Large intestine (tissue), 12 donors: Measurements from ENCODE around the gene MIA3. TPM values are rescaled to one million over a fixed set of nuclear protein-coding genes. Genes with fewer than 3 reads are reported as not detected.

ENCODE experiments used
- DNase-seq, 2 donors: peaks; one replicate each; pipeline versions ENCODE4 v3.0.0 to v3.0.0-alpha.2; 2013
- H3K27ac ChIP-seq: one replicate; pipeline ENCODE4 v1.5.1; 2013; ENCODE audit warnings: low read length
- H3K27me3 ChIP-seq: 2 replicates; pipeline ENCODE4 v1.6.1; 2013; ENCODE audit warnings: low read length; ENCODE audit not compliant: control insufficient read depth, insufficient read depth
- H3K36me3 ChIP-seq: 2 replicates; pipeline ENCODE4 v1.6.1; 2013; ENCODE audit warnings: low read length; ENCODE audit not compliant: control insufficient read depth, insufficient read depth
- H3K4me1 ChIP-seq: one replicate; pipeline ENCODE4 v1.6.1; 2013; ENCODE audit warnings: low read length; ENCODE audit not compliant: control insufficient read depth, insufficient read depth
- H3K4me3 ChIP-seq: one replicate; pipeline ENCODE4 v1.5.1; 2013; ENCODE audit warnings: low read length
- H3K9me3 ChIP-seq: one replicate; pipeline ENCODE4 v1.6.1; 2013; ENCODE audit warnings: mild to moderate bottlenecking, low read depth, low read length, moderate library complexity; ENCODE audit not compliant: control insufficient read depth
- WGBS: methylation state at CpG from one replicate; pipeline ENCODE4 v1.1.5; 2013; ENCODE audit warnings: low lambda C conversion rate; ENCODE audit not compliant: insufficient coverage; 5-methylcytosine and 5-hydroxymethylcytosine counted together
- long read RNA-seq, 11 donors: transcript quantifications; one replicate each; lab custom pipeline, GENCODE V29; 2026
- polyA plus RNA-seq: library from polyadenylated mRNA; unstranded; fragments of 120-200 nt; gene quantifications from one replicate; pipeline ENCODE4 v1.2.1, GENCODE V29; 2013

The MIA3 gene
- 60.1 TPM for polyA plus RNA-seq
- long read RNA-seq, donor 1 = 0 reads
- long read RNA-seq, donor 2, partial matches to known transcripts = 8 of 12 reads
- long read RNA-seq, donor 2, other reads (novel, unspliced or antisense) = 0 of 12 reads
- long read RNA-seq, donor 3 = 0 reads
- long read RNA-seq, donor 4, partial matches to known transcripts = 0 of 1 reads
- long read RNA-seq, donor 4, other reads (novel, unspliced or antisense) = 0 of 1 reads
- long read RNA-seq, donor 5, partial matches to known transcripts = 7 of 9 reads
- long read RNA-seq, donor 5, other reads (novel, unspliced or antisense) = 0 of 9 reads
- long read RNA-seq, donor 6, partial matches to known transcripts = 6 of 11 reads
- long read RNA-seq, donor 6, other reads (novel, unspliced or antisense) = 0 of 11 reads
- long read RNA-seq, donor 7, partial matches to known transcripts = 7 of 9 reads
- long read RNA-seq, donor 7, other reads (novel, unspliced or antisense) = 0 of 9 reads
- long read RNA-seq, donor 8, partial matches to known transcripts = 13 of 18 reads
- long read RNA-seq, donor 8, other reads (novel, unspliced or antisense) = 0 of 18 reads
- long read RNA-seq, donor 9, transcript MIA3-210 (2 exons, 401 nt) = major isoform, 5 of 5 reads
- long read RNA-seq, donor 9, partial matches to known transcripts = 0 of 5 reads
- long read RNA-seq, donor 9, other reads (novel, unspliced or antisense) = 0 of 5 reads
- long read RNA-seq, donor 10, partial matches to known transcripts = 0 of 8 reads
- long read RNA-seq, donor 10, other reads (novel, unspliced or antisense) = 0 of 8 reads
- long read RNA-seq, donor 11, full-length matches to known transcripts = 2 of 2 reads
- long read RNA-seq, donor 11, partial matches to known transcripts = 0 of 2 reads
- long read RNA-seq, donor 11, other reads (novel, unspliced or antisense) = 0 of 2 reads

- Histone ChIP-seq H3K27ac (peak within 1 kb of the TSS; percentile 41), H3K36me3 (peaks cover 6% of the 10 kb centered on the region), H3K4me3 (peak within 1 kb of the TSS; percentile 64), H3K27me3 (no peaks in the 10 kb centered on the region), H3K4me1 (no peaks in the 10 kb centered on the region), H3K9me3 (no peaks in the 10 kb centered on the region)
- no CpG with 5 or more reads among the region's 81 CpGs for WGBS
- peak; percentile 4 to 48 for DNase-seq
These were observed at the start of gene MIA3 for GRCh38 chr1:222618001-222618879. Gene MIA3 (plus strand): TSS chr1:222618097. CDS start chr1:222618111, 14 bp downstream.

DNA sequence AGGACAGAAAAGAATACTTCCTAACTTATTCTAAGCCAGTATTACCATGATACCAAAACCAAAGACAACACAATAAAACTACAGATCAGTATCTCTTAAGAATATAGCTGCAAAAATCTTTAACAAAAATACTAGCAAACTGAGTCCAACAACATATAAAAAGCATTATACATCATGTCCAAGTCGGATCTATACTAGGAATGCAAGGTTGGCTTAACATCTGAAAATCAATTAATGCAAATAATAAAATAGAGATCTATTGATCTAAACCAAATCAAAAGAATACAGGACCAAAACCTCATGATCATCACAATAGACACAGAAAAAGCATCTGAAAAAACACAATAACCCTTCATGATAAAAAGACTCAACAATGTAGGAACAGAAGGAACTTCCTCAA, 47.1 kb upstream of the MIA3 start:
- 100% methylated on average over 1 of the region's 1 CpG for WGBS
- DNase-seq = no peak

DNA sequence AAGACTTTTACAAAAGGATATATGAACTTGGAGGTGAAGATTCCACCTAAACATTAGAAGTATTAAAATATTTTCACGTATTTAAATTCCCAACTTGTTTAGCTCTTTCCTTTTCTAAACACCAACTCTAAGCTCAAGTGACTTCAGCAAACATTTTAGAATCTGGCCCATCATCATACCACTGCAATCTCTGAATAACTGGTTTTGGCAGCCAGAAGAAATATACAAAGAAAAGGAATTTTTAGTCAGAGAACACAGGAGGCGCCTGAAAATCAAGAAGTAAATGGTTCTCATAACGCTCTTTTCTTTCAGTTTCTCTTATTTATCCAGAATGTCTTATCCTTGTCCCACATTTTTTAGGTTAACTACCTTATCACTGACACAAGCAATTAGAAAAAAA, 38.6 kb upstream of the MIA3 start:
- Histone ChIP-seq H3K4me1 (no peaks in the 10 kb centered on the region), H3K4me3 (no peak overlapping the region), H3K9me3 (no peaks in the 10 kb centered on the region), H3K27ac (no peak overlapping the region), H3K36me3 (peaks cover 35% of the 10 kb centered on the region), H3K27me3 (no peaks in the 10 kb centered on the region)
- no CpG with 5 or more reads among the region's 3 CpGs for WGBS
- DNase-seq = no peak

More for the DNA sequence above, 47.1 kb upstream of the MIA3 start:
- Histone ChIP-seq H3K27me3 (no peaks in the 10 kb centered on the region), H3K27ac (no peak overlapping the region), H3K36me3 (peaks cover 29% of the 10 kb centered on the region), H3K4me3 (no peak overlapping the region), H3K9me3 (no peaks in the 10 kb centered on the region), H3K4me1 (no peaks in the 10 kb centered on the region)

DNA sequence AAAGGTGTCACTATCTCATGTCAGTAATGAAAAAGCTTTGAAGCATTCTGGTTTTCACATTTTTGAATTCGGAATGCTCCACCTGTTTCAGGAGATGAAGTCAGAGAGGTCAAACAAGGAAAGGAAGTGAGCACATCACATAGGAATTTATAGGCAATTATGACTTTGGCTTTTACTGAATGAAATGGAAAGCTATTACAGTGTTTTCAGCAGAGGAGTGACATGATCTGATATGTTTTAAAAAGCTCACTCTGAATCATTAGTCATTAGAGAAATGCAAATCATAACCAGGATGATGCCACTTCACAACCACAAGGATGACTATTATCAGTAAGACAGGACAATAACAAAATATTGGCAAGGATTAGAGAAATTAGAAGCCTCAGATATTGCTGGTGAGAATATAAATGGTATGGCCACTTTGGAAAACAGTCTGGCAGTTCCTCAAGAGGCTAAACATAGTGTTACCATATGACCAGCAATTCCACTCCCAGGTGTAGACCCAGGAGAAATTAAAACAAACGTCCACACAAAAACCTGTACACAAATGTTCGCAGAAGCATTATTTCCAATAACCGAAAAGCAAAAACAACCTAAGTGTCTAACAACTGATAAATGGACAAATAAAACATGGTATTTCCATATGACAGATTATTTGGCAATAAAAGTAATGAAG, 35.7 kb upstream of the MIA3 start:
- Histone ChIP-seq H3K36me3 (peaks cover 26% of the 10 kb centered on the region), H3K27me3 (no peaks in the 10 kb centered on the region), H3K9me3 (no peaks in the 10 kb centered on the region), H3K27ac (no peak overlapping the region), H3K4me1 (no peaks in the 10 kb centered on the region), H3K4me3 (no peak overlapping the region)
- WGBS = 100% methylated on average over 1 of the region's 4 CpGs
- DNase-seq = no peak

- DNase-seq = no peak
- Histone ChIP-seq H3K4me1 (no peaks in the 10 kb centered on the region), H3K4me3 (no peak overlapping the region), H3K9me3 (no peaks in the 10 kb centered on the region), H3K27me3 (no peaks in the 10 kb centered on the region), H3K27ac (no peak overlapping the region), H3K36me3 (peaks cover 26% of the 10 kb centered on the region)
- 95% methylated on average over 5 of the region's 5 CpGs for WGBS
These were observed 34.8 kb upstream of the MIA3 start for GRCh38 chr1:222583079-222583478.

- Histone ChIP-seq H3K9me3 (no peaks in the 10 kb centered on the region), H3K4me1 (peaks cover 4% of the 10 kb centered on the region), H3K36me3 (peaks cover 22% of the 10 kb centered on the region), H3K27ac (no peak overlapping the region), H3K4me3 (no peak overlapping the region), H3K27me3 (no peaks in the 10 kb centered on the region)
- DNase-seq = no peak
- WGBS = no CpG with 5 or more reads among the region's 2 CpGs
These were observed 31.1 kb upstream of the MIA3 start for GRCh38 chr1:222586842-222587241.

DNA sequence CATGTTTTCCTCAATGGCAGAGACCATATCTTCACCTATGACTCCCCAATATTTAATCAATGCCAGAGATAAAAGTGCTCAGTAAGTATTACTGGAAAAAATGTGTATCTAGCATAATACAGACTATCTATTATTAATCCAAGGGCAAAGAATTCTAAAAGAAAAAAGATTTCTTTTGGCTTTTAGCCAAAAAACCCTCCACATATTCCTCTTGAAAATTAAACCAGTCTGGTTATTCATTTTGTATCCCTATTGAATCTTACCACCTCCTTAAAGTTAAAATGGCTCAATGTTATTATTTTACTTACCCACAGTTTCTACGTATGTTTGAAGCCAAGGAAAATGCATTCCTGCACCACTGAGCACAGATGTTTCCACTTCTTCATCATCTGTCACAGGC, 29.8 kb upstream of the MIA3 start:
- WGBS = no CpG with 5 or more reads among the region's 1 CpG

DNA sequence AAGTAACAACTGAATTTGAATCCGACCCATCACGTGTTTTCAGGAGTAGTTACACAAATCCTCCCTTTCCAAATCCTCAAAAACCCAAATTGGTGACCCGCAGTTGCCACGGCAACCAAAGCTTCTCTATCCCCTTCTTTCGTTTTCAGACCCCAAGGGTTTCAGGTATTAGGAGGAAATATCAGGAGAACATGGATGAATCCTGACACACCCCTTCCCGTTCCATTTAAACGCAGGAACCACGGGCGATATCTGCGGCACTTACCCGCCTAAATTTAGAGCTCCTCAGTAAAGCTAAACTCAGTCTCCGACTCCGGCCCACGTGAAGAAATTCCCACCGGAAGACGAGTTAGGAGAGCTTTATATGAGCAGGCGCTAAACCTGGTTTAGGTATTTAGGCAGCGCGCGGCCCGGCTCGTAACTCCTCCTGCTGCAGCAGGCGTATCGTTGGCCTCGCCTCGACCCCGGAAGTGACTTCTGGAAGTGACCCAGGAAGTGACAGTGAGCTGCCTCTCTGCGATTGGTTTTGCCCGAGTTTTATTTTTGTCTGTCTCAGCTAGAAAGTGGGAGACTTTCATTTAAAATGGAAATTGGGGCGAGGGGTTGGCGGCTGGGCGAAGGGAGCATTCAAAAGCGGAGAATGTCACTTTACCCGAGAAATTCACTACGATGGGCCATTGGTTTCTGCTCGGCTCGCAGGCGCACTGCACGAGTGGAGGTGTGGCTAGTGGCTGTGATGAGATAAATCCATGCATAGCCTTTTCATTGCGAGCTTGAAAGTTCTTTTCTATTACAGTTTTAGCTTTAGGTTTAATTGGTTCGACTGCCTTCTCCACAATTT, 28.2 kb upstream of the MIA3 start, which contains the start of gene TAF1A:
Gene TAF1A (minus strand): TSS at position 472 of the 841 bp plus-strand sequence.
- DNase-seq = peak; percentile 78 to 93
- Histone ChIP-seq H3K27ac (peak within 1 kb of the TSS; percentile 80), H3K27me3 (no peaks in the 10 kb centered on the region), H3K9me3 (no peaks in the 10 kb centered on the region), H3K4me3 (peak within 1 kb of the TSS; percentile 64), H3K36me3 (peaks cover 6% of the 10 kb centered on the region), H3K4me1 (peaks cover 4% of the 10 kb centered on the region)
- WGBS = 0% methylated on average over 5 of the region's 41 CpGs

More for the DNA sequence above, 29.8 kb upstream of the MIA3 start:
- no peak for DNase-seq
- Histone ChIP-seq H3K27me3 (no peaks in the 10 kb centered on the region), H3K36me3 (peaks cover 11% of the 10 kb centered on the region), H3K4me3 (no peak overlapping the region), H3K9me3 (no peaks in the 10 kb centered on the region), H3K27ac (no peak overlapping the region), H3K4me1 (peaks cover 4% of the 10 kb centered on the region)

DNA sequence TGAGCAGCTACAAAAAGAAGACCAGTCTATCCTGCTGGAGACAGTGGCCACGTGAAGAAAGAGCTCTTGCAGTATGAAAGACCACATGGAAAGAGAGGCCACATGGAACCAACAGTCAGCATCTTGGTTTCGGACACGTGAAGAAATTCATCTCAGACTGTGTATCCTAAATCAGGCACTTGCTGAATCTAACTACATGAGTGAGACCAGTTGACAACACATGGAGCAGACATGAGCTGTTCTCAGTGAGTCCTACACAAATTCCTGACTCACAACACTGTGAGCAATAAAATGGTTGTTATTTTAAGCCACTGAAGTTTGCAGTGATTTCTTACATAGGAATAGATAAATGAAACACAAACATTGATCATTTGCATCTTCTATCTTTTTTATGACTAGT, 25.7 kb upstream of the MIA3 start:
- DNase-seq = no peak
- H3K9me3 ChIP-seq = peaks cover 3% of the 10 kb centered on the region
- H3K36me3 ChIP-seq = peaks cover 3% of the 10 kb centered on the region
- no peak overlapping the region for H3K4me3 ChIP-seq
- no peak overlapping the region for H3K27ac ChIP-seq
- no CpG with 5 or more reads among the region's 3 CpGs for WGBS
- peaks cover 4% of the 10 kb centered on the region for H3K4me1 ChIP-seq
- no peaks in the 10 kb centered on the region for H3K27me3 ChIP-seq
